IPS-15b (cell line): ENCODE measurements around the gene SFMBT1.

ENCODE experiments used
- H3K27me3 ChIP-seq: one replicate; pipeline ENCODE4 v1.6.1; 2013; ENCODE audit warnings: low read length; ENCODE audit not compliant: control insufficient read depth, insufficient read depth
- H3K36me3 ChIP-seq: one replicate; pipeline ENCODE4 v1.6.1; 2013; ENCODE audit warnings: low read length; ENCODE audit not compliant: control insufficient read depth, insufficient read depth
- H3K4me1 ChIP-seq: one replicate; pipeline ENCODE4 v1.6.1; 2013; ENCODE audit warnings: mild to moderate bottlenecking, low read length; ENCODE audit not compliant: control insufficient read depth, insufficient read depth
- H3K4me3 ChIP-seq: one replicate; pipeline ENCODE4 v1.5.1; 2013; ENCODE audit warnings: low read depth, low read length
- H3K9ac ChIP-seq: one replicate; pipeline ENCODE4 v1.6.1; 2013; ENCODE audit warnings: low read depth, mild to moderate bottlenecking, low read length
- H3K9me3 ChIP-seq: one replicate; pipeline ENCODE4 v1.6.1; 2013; ENCODE audit warnings: mild to moderate bottlenecking, low read length; ENCODE audit not compliant: control insufficient read depth, insufficient read depth

The SFMBT1 gene

GRCh38 chr3:52872245-52872644, 173.6 kb downstream of the SFMBT1 start:
- no peaks in the 10 kb centered on the region for H3K27me3 ChIP-seq
- no peak overlapping the region for H3K4me3 ChIP-seq
- H3K4me1 ChIP-seq: peaks cover 9% of the 10 kb centered on the region
- no peaks in the 10 kb centered on the region for H3K9me3 ChIP-seq
- H3K36me3 ChIP-seq: peaks cover 4% of the 10 kb centered on the region
- H3K9ac ChIP-seq: no peak overlapping the region

- Histone ChIP-seq H3K9me3 (no peaks in the 10 kb centered on the region), H3K36me3 (peaks cover 4% of the 10 kb centered on the region), H3K27me3 (no peaks in the 10 kb centered on the region), H3K9ac (no peak overlapping the region), H3K4me3 (no peak overlapping the region), H3K4me1 (peaks cover 9% of the 10 kb centered on the region)
These were observed 174.1 kb downstream of the SFMBT1 start for GRCh38 chr3:52871761-52872160.

GRCh38 chr3:52870471-52870870, 175.4 kb downstream of the SFMBT1 start:
- H3K9ac ChIP-seq: no peak overlapping the region

GRCh38 chr3:52866427-52866826, 179.4 kb downstream of the SFMBT1 start:
- H3K27me3 ChIP-seq: no peaks in the 10 kb centered on the region
- H3K9ac ChIP-seq: no peak overlapping the region
- H3K4me1 ChIP-seq: no peaks in the 10 kb centered on the region
- peaks cover 4% of the 10 kb centered on the region for H3K36me3 ChIP-seq
- no peak overlapping the region for H3K4me3 ChIP-seq
- no peaks in the 10 kb centered on the region for H3K9me3 ChIP-seq

More at GRCh38 chr3:52870471-52870870, 175.4 kb downstream of the SFMBT1 start:
- peaks cover 4% of the 10 kb centered on the region for H3K36me3 ChIP-seq
- no peaks in the 10 kb centered on the region for H3K9me3 ChIP-seq
- H3K4me3 ChIP-seq: no peak overlapping the region
- no peaks in the 10 kb centered on the region for H3K27me3 ChIP-seq
- peaks cover 6% of the 10 kb centered on the region for H3K4me1 ChIP-seq

- Histone ChIP-seq H3K27me3 (no peaks in the 10 kb centered on the region), H3K9me3 (no peaks in the 10 kb centered on the region), H3K9ac (no peak overlapping the region), H3K36me3 (peaks cover 4% of the 10 kb centered on the region), H3K4me3 (no peak overlapping the region), H3K4me1 (no peaks in the 10 kb centered on the region)
These were observed 179.9 kb downstream of the SFMBT1 start for GRCh38 chr3:52865994-52866393.

- Histone ChIP-seq H3K9me3 (no peaks in the 10 kb centered on the region), H3K9ac (no peak overlapping the region), H3K36me3 (no peaks in the 10 kb centered on the region), H3K4me3 (no peak overlapping the region), H3K27me3 (no peaks in the 10 kb centered on the region), H3K4me1 (no peaks in the 10 kb centered on the region)
These were observed 185.5 kb downstream of the SFMBT1 start for GRCh38 chr3:52860424-52860768.

- Histone ChIP-seq H3K27me3 (no peaks in the 10 kb centered on the region), H3K4me1 (no peaks in the 10 kb centered on the region), H3K36me3 (no peaks in the 10 kb centered on the region)
These were observed 186.0 kb downstream of the SFMBT1 start for GRCh38 chr3:52859686-52860423.

GRCh38 chr3:52857864-52858263, 188.0 kb downstream of the SFMBT1 start:
- Histone ChIP-seq H3K36me3 (no peaks in the 10 kb centered on the region), H3K9me3 (no peaks in the 10 kb centered on the region), H3K4me1 (no peaks in the 10 kb centered on the region), H3K9ac (no peak overlapping the region), H3K27me3 (no peaks in the 10 kb centered on the region), H3K4me3 (no peak overlapping the region)

More at GRCh38 chr3:52859686-52860423, 186.0 kb downstream of the SFMBT1 start:
- Histone ChIP-seq H3K4me3 (no peak overlapping the region), H3K9ac (no peak overlapping the region), H3K9me3 (no peaks in the 10 kb centered on the region)

GRCh38 chr3:52857133-52857532, 188.7 kb downstream of the SFMBT1 start:
- no peak overlapping the region for H3K9ac ChIP-seq
- no peaks in the 10 kb centered on the region for H3K27me3 ChIP-seq
- H3K36me3 ChIP-seq: no peaks in the 10 kb centered on the region
- no peak overlapping the region for H3K4me3 ChIP-seq
- no peaks in the 10 kb centered on the region for H3K4me1 ChIP-seq
- no peaks in the 10 kb centered on the region for H3K9me3 ChIP-seq

GRCh38 chr3:52856666-52857065, 189.2 kb downstream of the SFMBT1 start:
- H3K4me1 ChIP-seq: no peaks in the 10 kb centered on the region

GRCh38 chr3:52854013-52854412, 191.9 kb downstream of the SFMBT1 start:
- no peaks in the 10 kb centered on the region for H3K27me3 ChIP-seq
- peaks cover 5% of the 10 kb centered on the region for H3K36me3 ChIP-seq
- H3K4me3 ChIP-seq: no peak overlapping the region
- no peaks in the 10 kb centered on the region for H3K4me1 ChIP-seq
- no peak overlapping the region for H3K9ac ChIP-seq
- no peaks in the 10 kb centered on the region for H3K9me3 ChIP-seq

More at GRCh38 chr3:52856666-52857065, 189.2 kb downstream of the SFMBT1 start:
- Histone ChIP-seq H3K9me3 (no peaks in the 10 kb centered on the region), H3K27me3 (no peaks in the 10 kb centered on the region), H3K4me3 (no peak overlapping the region), H3K36me3 (no peaks in the 10 kb centered on the region), H3K9ac (no peak overlapping the region)
